A673 (cell line): Measurements from ENCODE around the gene ACD. TPM values are rescaled to one million over a fixed set of nuclear protein-coding genes. Genes with fewer than 3 reads are reported as not detected.

Source experiments
- BruUV-seq: library from RNA; stranded (reverse); fragments of 400-500 nt; replicated peaks from 2 replicates; lab custom pipeline; 2021; lab: Mats Ljungman, UMichigan
- CTCF ChIA-PET: fragments of 300-600 bp; sonication (Branson Sonifier 250); formaldehyde crosslinking; loops from one replicate; lab custom pipeline; 2022; ENCODE audit warnings: antibody characterized with exemption; lab: Charles Lee
- POLR2A ChIA-PET: fragments of 300-600 bp; sonication (Branson Sonifier 250); formaldehyde crosslinking; loops from one replicate; lab custom pipeline; 2022; ENCODE audit warnings: antibody characterized with exemption; ENCODE audit not compliant: low non-redundant PET; lab: Charles Lee
- DNase-seq: peaks from one replicate; pipeline ENCODE4 v3.0.0-alpha.2; 2015; ENCODE audit warnings: low spot score
- H3K27ac ChIP-seq: fragments of 200-600 bp; sonication (generic); 2 replicates; pipeline ENCODE4 v1.5.1; 2016; ENCODE audit warnings: mixed run types, low read depth, mild to moderate bottlenecking, mixed read lengths, antibody characterized with exemption, low read length; ENCODE audit not compliant: poor library complexity, severe bottlenecking
- H3K27me3 ChIP-seq: fragments of 200-600 bp; sonication (generic); replicated peaks from 2 replicates; pipeline ENCODE4 v1.6.1; 2017; ENCODE audit warnings: mixed run types, low read depth, mild to moderate bottlenecking, mixed read lengths, antibody characterized with exemption, low read length; ENCODE audit not compliant: insufficient read depth, poor library complexity
- H3K36me3 ChIP-seq: fragments of 200-600 bp; sonication (generic); 2 replicates; pipeline ENCODE4 v1.6.1; 2016; ENCODE audit warnings: mixed run types, mild to moderate bottlenecking, mixed read lengths, antibody characterized with exemption, low read length; ENCODE audit not compliant: insufficient read depth, poor library complexity, severe bottlenecking
- H3K4me1 ChIP-seq: fragments of 200-600 bp; sonication (generic); 2 replicates; pipeline ENCODE4 v1.6.1; 2017; ENCODE audit warnings: mixed run types, mild to moderate bottlenecking, mixed read lengths, antibody characterized with exemption, low read length; ENCODE audit not compliant: insufficient read depth, poor library complexity, severe bottlenecking
- H3K4me3 ChIP-seq: fragments of 200-600 bp; sonication (generic); 2 replicates; pipeline ENCODE4 v1.5.1; 2016; ENCODE audit warnings: low read depth, mixed run types, mild to moderate bottlenecking, mixed read lengths, low read length; ENCODE audit not compliant: poor library complexity, severe bottlenecking
- H3K9me3 ChIP-seq: fragments of 200-600 bp; sonication (generic); 2 replicates; pipeline ENCODE4 v1.6.1; 2016; ENCODE audit warnings: mixed run types, low read depth, mild to moderate bottlenecking, mixed read lengths, antibody characterized with exemption, low read length; ENCODE audit not compliant: poor library complexity, severe bottlenecking
- CTCF ChIP-seq: fragments of 300-800, 200-600 bp; sonication (generic); conservative IDR thresholded peaks from 2 replicates; pipeline ENCODE4 v1.5.1; 2017; ENCODE audit warnings: low read depth, mild to moderate bottlenecking, antibody characterized with exemption, low read length, moderate library complexity, mixed read lengths
- EZH2 ChIP-seq: fragments of 200-600 bp; sonication (generic); IDR thresholded peaks from 2 replicates; pipeline ENCODE4 v1.6.1; 2017; ENCODE audit warnings: borderline replicate concordance, low read depth, mild to moderate bottlenecking, mixed read lengths, antibody characterized with exemption, low read length; ENCODE audit not compliant: poor library complexity, severe bottlenecking
- intact Hi-C: fragments of 100-400 bp; cut with micrococcal nuclease; formaldehyde crosslinking; loops from one replicate; pipeline ENCODE4 v1.10.0; 2022; ENCODE audit not compliant: unreplicated experiment
- total RNA-seq: library from RNA; stranded (reverse); gene quantifications from 2 replicates; pipeline ENCODE4 v1.2.3, GENCODE V29; 2021

Gene ACD
- total RNA-seq, 1 experiment from 2014 or later, result 45.8 TPM

GRCh38 chr16:67641779-67642708 lies 18.0 kb downstream of the ACD start:
- intact Hi-C loops, result no loop called here
- no peak for DNase-seq
- peaks cover 19% of the 10 kb centered on the region for H3K36me3 ChIP-seq
- no TSS peak for BruUV-seq
- TF ChIP-seq EZH2 (no peak), CTCF (no peak)
- peaks cover 5% of the 10 kb centered on the region for H3K27me3 ChIP-seq
- CTCF ChIA-PET, result interaction anchor here (0.6 kb wide), 1 partner anchor 1197 kb away, joined by 8 read pairs; no protein-coding TSS in a partner anchor
- no peak overlapping the region for H3K27ac ChIP-seq
- H3K4me1 ChIP-seq, result no peaks in the 10 kb centered on the region
- H3K4me3 ChIP-seq, result no peak overlapping the region
- POLR2A ChIA-PET, result no interaction called here
- H3K9me3 ChIP-seq, result no peaks in the 10 kb centered on the region

- no TSS peak for BruUV-seq
- TF ChIP-seq EZH2 (no peak), CTCF (no peak)
- H3K36me3 ChIP-seq, result peaks cover 42% of the 10 kb centered on the region
- H3K4me1 ChIP-seq, result peaks cover 7% of the 10 kb centered on the region
- POLR2A ChIA-PET, result no interaction called here
- intact Hi-C loops, result no loop called here
- no peak overlapping the region for H3K27ac ChIP-seq
- no peaks in the 10 kb centered on the region for H3K9me3 ChIP-seq
- no peak for DNase-seq
- no peak overlapping the region for H3K4me3 ChIP-seq
- no peaks in the 10 kb centered on the region for H3K27me3 ChIP-seq
- CTCF ChIA-PET, result no interaction called here
Measured at GRCh38 chr16:67637625-67638024, 22.4 kb downstream of the ACD start.

- no TSS peak for BruUV-seq
- ChIA-PET CTCF (no interaction called here), POLR2A (no interaction called here)
- TF ChIP-seq EZH2, result no peak
- TF ChIP-seq CTCF, result no peak
- no peak for DNase-seq
- Histone ChIP-seq H3K4me1 (peaks cover 16% of the 10 kb centered on the region), H3K4me3 (no peak overlapping the region), H3K27me3 (no peaks in the 10 kb centered on the region), H3K27ac (no peak overlapping the region), H3K9me3 (no peaks in the 10 kb centered on the region), H3K36me3 (peaks cover 42% of the 10 kb centered on the region)
- intact Hi-C loops, result no loop called here
Measured at GRCh38 chr16:67636713-67637112, 23.3 kb downstream of the ACD start.
